Measurements from ENCODE around the gene TATDN2.
"Not testable (repeated sequence)": the region's sequence is repeated elsewhere in the genome, so short reads cannot be mapped to it uniquely, and the experiment has no call there.

Gene TATDN2

GRCh38 chr3:10292505-10293419, 44.5 kb downstream of the TATDN2 start, which contains the start of gene GHRL:
Gene GHRL, minus strand, starts transcription at chr3:10292947. Its CDS starts 2,767 bp downstream, at chr3:10290180.
- peak; percentile 71 for DNase-seq

- DNase-seq = no peak
Measured at GRCh38 chr3:10294030-10294586, 45.8 kb downstream of the TATDN2 start.

GRCh38 chr3:10298064-10298463, 49.8 kb downstream of the TATDN2 start:
- DNase-seq = not testable (repeated sequence)

GRCh38 chr3:10299175-10299574, 50.9 kb downstream of the TATDN2 start:
- no peak for DNase-seq

- DNase-seq = no peak
Measured at GRCh38 chr3:10299679-10300078, 51.4 kb downstream of the TATDN2 start.

GRCh38 chr3:10300087-10300486, 51.8 kb downstream of the TATDN2 start:
- DNase-seq = no peak

GRCh38 chr3:10303105-10303504, 54.8 kb downstream of the TATDN2 start:
- DNase-seq = no peak

- no peak for DNase-seq
Measured at GRCh38 chr3:10303785-10304184, 55.5 kb downstream of the TATDN2 start.

- no peak for DNase-seq
Measured at GRCh38 chr3:10304905-10305304, 56.6 kb downstream of the TATDN2 start.

GRCh38 chr3:10305331-10305902, 57.2 kb downstream of the TATDN2 start:
- no peak for DNase-seq

GRCh38 chr3:10306156-10306555, 57.9 kb downstream of the TATDN2 start:
- DNase-seq = no peak

- DNase-seq = no peak
Measured at GRCh38 chr3:10308678-10309077, 60.4 kb downstream of the TATDN2 start.

- DNase-seq = no peak
Measured at GRCh38 chr3:10309736-10310135, 61.5 kb downstream of the TATDN2 start.

GRCh38 chr3:10310578-10310977, 62.3 kb downstream of the TATDN2 start:
- no peak for DNase-seq

- DNase-seq = no peak
Measured at GRCh38 chr3:10311710-10312109, 63.5 kb downstream of the TATDN2 start.

GRCh38 chr3:10312391-10312790, 64.1 kb downstream of the TATDN2 start:
- no peak for DNase-seq

GRCh38 chr3:10312861-10313260, 64.6 kb downstream of the TATDN2 start:
- no peak for DNase-seq

GRCh38 chr3:10315101-10315500, 66.8 kb downstream of the TATDN2 start:
- DNase-seq = no peak

GRCh38 chr3:10315771-10316344, 67.6 kb downstream of the TATDN2 start:
- no peak for DNase-seq

GRCh38 chr3:10317311-10317960, 69.2 kb downstream of the TATDN2 start:
- no peak for DNase-seq

- no peak for DNase-seq
Measured at GRCh38 chr3:10317961-10318350, 69.7 kb downstream of the TATDN2 start.

GRCh38 chr3:10319251-10319650, 71.0 kb downstream of the TATDN2 start:
- DNase-seq = no peak

GRCh38 chr3:10319804-10320203, 71.5 kb downstream of the TATDN2 start:
- no peak for DNase-seq

All from KG1 (cell line).